22Rv1 (cell line): Measurements from ENCODE around the gene WDR53.

ENCODE experiments used
- ZFX ChIP-seq: fragments of 450-650 bp; IDR thresholded peaks from 2 replicates; pipeline ENCODE4 v1.6.1; 2017; ENCODE audit warnings: antibody characterized with exemption, borderline replicate concordance
- TF ChIP-seq, protein P1 (sequence below): fragments of 450-650 bp; IDR thresholded peaks from 2 replicates; pipeline ENCODE4 v1.5.1; 2017; ENCODE audit warnings: mild to moderate bottlenecking

DNA sequence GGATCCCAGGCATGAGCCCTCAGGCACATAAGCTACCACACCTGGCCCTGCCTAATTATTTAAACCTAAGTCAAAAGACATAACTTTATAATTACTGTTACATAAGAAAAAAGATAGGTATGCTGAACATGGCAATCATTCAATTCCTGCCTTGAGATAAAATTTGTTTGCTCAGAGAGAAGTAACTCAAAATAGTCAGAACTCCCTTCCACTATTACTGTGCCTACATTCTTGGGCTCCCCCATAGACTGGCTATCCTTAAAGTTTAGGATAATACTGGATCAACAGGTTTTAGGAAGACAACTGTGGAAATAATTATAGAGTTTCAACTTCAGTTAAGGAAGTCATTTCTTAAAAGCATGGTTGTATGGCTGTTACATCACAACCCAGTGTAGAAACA, 9.9 kb downstream of the WDR53 start:
- TF ChIP-seq, protein P1, sequence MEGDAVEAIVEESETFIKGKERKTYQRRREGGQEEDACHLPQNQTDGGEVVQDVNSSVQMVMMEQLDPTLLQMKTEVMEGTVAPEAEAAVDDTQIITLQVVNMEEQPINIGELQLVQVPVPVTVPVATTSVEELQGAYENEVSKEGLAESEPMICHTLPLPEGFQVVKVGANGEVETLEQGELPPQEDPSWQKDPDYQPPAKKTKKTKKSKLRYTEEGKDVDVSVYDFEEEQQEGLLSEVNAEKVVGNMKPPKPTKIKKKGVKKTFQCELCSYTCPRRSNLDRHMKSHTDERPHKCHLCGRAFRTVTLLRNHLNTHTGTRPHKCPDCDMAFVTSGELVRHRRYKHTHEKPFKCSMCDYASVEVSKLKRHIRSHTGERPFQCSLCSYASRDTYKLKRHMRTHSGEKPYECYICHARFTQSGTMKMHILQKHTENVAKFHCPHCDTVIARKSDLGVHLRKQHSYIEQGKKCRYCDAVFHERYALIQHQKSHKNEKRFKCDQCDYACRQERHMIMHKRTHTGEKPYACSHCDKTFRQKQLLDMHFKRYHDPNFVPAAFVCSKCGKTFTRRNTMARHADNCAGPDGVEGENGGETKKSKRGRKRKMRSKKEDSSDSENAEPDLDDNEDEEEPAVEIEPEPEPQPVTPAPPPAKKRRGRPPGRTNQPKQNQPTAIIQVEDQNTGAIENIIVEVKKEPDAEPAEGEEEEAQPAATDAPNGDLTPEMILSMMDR = no peak
- no peak for TF ChIP-seq ZFX
